ENCODE results near the gene NAB1.
"Not testable (repeated sequence)": the region's sequence is repeated elsewhere in the genome, so short reads cannot be mapped to it uniquely, and the experiment has no call there.

The NAB1 gene

GRCh38 chr2:190649035-190649797, at the start of gene NAB1:
Gene NAB1, plus strand, starts transcription at chr2:190649083. Its CDS starts 10,094 bp downstream, at chr2:190659177.
- peak; percentile 51 for DNase-seq

GRCh38 chr2:190599546-190600220, 49.2 kb upstream of the NAB1 start:
- no peak for DNase-seq

- DNase-seq: no peak
These were observed 48.4 kb upstream of the NAB1 start for GRCh38 chr2:190600293-190601103.

GRCh38 chr2:190603374-190603773, 45.5 kb upstream of the NAB1 start:
- no peak for DNase-seq

- DNase-seq: no peak
These were observed 41.8 kb upstream of the NAB1 start for GRCh38 chr2:190607014-190607597.

GRCh38 chr2:190607657-190608357, 41.1 kb upstream of the NAB1 start:
- DNase-seq: no peak

- DNase-seq: not testable (repeated sequence)
These were observed 40.0 kb upstream of the NAB1 start for GRCh38 chr2:190608863-190609262.

- DNase-seq: not testable (repeated sequence)
These were observed 39.5 kb upstream of the NAB1 start for GRCh38 chr2:190609397-190609796.

GRCh38 chr2:190610528-190610927, 38.4 kb upstream of the NAB1 start:
- DNase-seq: not testable (repeated sequence)

GRCh38 chr2:190615555-190616200, 33.2 kb upstream of the NAB1 start:
- DNase-seq: no peak

- DNase-seq: no peak
These were observed 30.9 kb upstream of the NAB1 start for GRCh38 chr2:190618030-190618429.

GRCh38 chr2:190625691-190626090, 23.2 kb upstream of the NAB1 start:
- DNase-seq: no peak

- no peak for DNase-seq
These were observed 22.2 kb upstream of the NAB1 start for GRCh38 chr2:190626641-190627210.

- peak; percentile 77 for DNase-seq
These were observed 21.2 kb upstream of the NAB1 start for GRCh38 chr2:190627448-190628412.

GRCh38 chr2:190628591-190629319, 20.1 kb upstream of the NAB1 start:
- no peak for DNase-seq

- DNase-seq: no peak
These were observed 14.5 kb upstream of the NAB1 start for GRCh38 chr2:190634381-190634780.

- DNase-seq: no peak
These were observed 13.1 kb upstream of the NAB1 start for GRCh38 chr2:190635781-190636180.

GRCh38 chr2:190636361-190636760, 12.5 kb upstream of the NAB1 start:
- DNase-seq: no peak

GRCh38 chr2:190637281-190637734, 11.6 kb upstream of the NAB1 start:
- DNase-seq: peak; percentile 43
